ENCODE results near the gene IARS1.
A peak's percentile ranks its signal among the peaks of the same experiment; 100 is the strongest.

IARS1 gene

DNA sequence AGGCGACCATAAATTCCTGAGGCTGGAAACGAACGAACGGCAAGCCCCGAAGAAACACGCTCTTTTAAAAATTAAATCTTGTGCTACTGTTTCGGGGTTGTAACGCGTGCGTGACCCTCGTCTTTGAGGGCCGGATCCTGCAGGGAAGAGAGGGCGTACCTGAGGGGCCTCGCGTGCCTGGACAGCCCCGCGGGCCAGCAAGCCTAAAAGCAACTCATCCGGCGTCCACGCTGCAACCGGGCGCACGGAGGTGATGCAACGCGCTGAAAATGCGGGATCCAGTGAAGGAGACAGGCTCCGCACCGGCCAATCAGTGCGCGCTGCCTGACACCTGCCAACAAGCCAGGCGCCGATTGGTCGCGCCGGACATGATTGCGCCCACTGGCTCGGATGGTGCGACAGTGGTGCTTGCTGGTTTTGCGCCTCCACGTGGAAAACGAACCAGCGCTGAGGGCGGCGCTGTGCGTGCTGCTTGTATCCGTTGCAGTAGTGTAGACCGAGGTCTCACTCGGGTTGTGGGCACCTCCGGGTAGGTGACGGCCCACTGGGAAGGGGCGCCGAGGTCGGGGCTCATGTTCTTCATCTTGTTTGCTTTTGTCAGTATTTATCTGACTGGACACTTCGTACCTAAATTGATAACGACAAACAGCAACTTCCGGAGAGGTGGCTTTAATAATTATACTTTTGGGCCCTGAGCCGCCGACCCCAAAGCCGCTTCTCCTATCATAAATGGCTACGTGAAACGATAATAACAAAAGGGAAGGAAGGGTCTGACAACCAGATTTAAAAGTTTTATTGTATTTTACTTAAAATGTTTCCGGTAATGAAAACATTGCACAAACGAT is at the start of gene IARS1:
IARS1 (minus strand) TSS at position 246 of the 845 bp plus-strand sequence. CDS start 4,278 bp downstream, outside the sequence.
- DNase-seq: peak; percentile 76

DNA sequence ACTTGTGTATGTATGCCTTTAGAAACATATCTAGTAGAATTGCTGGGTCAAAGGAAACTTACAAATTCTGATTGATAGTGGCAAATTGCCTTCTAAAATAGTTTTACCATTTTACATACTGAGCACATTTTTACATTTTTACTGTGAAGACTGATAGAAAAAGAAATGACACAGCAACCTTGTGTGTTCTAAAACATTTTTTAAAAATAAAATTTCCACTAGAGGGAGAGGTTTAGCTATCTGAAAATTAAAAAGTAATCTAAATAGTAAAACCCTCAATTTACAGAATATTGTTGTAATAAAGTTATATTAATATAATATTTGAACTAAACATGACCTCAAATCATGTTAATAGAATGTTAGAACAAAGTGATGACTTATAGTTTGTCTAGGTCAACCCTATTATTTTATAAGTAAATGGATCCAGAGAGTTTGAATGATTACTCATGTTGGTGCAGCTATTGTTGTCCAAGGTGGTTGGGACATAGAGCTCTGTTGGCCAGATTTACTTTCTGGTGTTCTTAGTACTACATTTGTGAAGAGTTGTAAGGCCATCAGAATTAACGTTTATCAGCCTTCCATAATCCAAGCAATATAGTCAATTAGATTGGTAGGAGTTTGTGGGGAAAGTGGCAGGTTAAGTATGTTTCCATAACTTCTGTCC is 49.5 kb upstream of the IARS1 start:
- DNase-seq: no peak

- DNase-seq: no peak
Observed at GRCh38 chr9:92341578-92341977, 48.1 kb upstream of the IARS1 start.

- DNase-seq: no peak
Observed at GRCh38 chr9:92333282-92333634, 39.8 kb upstream of the IARS1 start.

DNA sequence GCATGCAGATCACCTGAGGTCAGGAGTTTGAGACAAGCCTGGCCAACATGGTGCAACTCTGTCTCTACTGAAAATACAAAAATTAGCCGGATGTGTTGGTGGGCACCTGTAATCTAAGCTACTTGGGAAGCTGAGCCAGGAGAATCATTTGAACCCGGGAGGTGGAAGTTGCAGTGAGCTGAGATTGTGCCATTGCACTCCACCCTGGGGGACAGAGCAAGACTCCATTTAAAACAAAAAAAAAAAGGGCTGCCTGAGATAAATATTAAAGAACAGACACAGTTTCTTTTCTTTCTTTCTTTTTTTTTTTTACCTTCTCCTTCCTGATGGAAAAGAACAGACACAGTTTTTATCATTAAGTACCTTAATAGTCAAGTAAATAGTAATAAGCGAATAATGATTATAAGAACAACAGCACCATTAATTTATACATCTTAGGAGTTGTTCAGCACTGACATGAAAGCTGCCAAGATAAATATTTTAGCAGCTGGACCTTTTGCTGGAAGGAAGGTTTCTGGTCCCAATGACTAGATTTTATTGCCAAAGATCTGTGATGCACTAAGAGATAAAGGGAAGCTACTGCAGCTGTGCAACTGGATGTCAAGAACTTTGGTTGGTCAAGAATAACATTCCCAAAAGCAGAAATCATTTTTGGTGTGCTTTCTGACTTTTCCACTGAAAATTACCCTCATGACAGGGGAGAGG is 39.2 kb upstream of the IARS1 start:
- no peak for DNase-seq

GRCh38 chr9:92328225-92328624 is 34.7 kb upstream of the IARS1 start:
- DNase-seq: no peak

- DNase-seq: no peak
Observed at GRCh38 chr9:92327283-92327850, 33.9 kb upstream of the IARS1 start.

DNA sequence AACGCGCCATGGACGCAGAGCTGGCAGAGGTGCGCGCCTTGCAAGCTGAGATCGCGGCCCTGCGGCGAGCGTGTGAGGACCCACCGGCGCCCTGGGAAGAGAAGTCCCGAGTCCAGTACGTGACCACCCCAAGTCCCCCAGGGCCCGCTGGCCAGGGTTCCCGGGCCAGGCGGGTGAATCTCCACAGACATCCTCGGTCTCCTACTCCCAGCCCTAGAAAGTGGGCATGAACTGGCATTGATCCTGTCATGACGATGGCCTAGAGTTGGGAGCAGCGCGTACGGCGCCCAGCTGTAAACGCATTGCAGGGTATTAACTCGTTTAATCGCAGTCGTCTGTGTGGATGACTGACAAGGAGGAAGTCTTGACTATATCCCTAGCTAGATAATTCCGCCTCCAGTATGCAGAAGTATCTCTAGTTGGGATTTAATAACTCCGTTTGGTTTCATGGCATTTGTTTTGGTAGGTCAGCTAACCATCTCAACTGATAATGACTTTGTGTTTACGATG is 32.5 kb upstream of the IARS1 start:
- DNase-seq: no peak

DNA sequence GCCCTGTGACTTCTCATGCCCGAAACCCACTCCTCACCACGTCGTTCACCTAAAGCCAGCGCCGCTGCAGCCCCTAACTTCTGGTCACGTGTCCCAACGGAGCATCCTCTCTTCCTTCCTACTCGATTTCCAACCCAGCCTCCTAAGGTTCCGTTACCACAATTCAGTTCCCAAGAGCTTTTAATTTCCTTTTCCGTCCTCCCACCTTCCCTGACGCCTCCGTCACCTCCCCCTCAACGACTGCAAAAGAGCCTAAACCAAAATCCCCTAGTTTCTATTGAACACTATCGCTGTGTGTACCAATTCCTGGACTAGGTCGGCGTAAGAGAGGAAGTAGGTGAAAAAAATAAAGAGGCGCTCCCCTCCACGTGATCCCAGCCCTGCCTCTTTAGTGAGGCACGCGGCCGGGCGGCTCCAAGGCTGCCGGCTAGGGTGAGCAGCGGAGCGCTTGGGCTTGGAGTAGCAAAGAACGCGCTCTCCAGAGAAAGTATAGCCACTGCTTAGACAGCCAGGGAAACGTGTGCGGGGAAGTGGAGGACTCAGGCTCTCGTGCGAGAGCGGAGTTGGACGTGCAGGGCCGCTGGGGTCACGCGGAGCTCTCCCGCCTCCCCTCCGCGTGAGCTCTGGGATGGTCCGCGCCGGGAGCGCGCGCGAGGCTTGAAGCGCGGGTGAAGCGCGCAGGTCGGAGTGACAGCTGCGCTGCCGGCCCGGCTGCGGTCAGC is 31.9 kb upstream of the IARS1 start, which contains the start of the genes CENPP and NOL8:
CENPP (plus strand) TSS at position 685 of the 722 bp plus-strand sequence.
NOL8 (minus strand) TSS at position 82 of the 722 bp plus-strand sequence. CDS start 1,189 bp downstream, outside the sequence.
- peak; percentile 70 for DNase-seq

DNA sequence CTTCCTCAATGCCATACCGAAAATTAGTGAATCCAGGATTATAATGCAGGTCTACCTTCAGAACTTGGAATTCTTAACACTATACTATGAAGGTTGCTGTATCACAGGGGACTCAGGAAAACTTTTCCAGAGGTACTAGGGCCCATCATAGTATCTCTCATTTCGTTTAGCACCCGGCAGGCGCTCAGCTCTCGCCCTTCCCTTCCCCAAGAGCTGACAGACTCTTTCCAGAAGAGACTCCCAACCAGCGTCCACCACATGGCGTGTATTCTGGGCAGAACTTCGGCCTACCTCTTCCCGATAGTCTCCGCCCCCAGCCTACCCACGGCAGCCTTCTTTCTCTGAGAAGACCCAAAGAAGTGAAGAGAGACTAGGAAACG is 31.4 kb upstream of the IARS1 start:
- DNase-seq: no peak

DNA sequence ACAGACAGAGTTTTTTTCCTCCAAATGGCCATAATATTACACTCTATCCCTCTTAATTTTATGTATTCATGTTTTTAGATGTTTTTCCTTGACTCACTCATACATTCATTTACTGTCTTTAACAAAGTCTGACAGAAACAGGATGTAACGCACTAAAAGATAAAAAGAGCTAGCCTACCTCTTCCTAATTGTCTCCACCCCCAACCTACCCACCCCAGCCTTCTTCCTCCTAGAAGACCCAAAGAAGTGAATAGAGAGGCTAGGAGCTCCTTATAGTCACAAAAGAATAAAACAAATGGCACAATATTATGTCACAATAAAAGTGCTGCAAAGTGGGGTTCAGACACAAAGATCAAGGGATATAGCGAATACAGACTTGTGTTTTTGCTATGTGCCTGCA is 30.9 kb upstream of the IARS1 start:
- DNase-seq: no peak

- DNase-seq: no peak
Observed at GRCh38 chr9:92315456-92315855, 22.0 kb upstream of the IARS1 start.

GRCh38 chr9:92313624-92314012 is 20.1 kb upstream of the IARS1 start:
- no peak for DNase-seq

DNA sequence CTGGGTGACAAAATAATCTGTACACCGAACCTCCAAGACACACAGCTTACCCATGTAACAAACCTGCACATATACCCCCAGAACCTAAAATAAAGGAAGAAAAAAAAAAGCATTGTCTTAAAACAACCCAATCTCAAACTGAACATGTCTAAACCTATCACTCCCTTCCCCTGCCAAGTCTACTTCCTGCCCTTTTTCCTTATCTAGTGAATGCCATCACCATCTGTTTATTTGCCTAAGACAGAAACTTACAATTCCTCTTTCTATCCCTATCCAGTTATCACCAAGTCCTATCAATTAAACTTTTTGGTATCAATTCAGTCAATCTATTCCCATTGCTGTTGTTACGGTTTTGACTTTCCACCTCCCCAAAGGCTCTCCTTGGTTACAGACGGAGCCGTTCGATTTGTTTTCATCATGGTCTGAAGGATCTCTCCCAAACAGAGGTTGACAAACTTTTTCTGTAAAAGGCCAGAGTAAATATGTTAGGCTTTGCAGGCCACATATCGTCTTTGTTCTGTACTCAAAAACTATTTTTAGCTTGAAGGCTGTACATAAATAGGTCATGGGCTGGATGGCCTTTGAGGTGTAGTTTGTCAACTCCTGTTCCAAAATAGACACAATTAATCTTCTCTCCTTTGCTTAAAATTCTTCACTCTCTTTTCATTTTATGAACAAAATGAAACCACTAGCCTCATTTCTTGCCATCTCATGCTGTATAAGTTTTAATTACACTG is 19.6 kb upstream of the IARS1 start:
- no peak for DNase-seq

DNA sequence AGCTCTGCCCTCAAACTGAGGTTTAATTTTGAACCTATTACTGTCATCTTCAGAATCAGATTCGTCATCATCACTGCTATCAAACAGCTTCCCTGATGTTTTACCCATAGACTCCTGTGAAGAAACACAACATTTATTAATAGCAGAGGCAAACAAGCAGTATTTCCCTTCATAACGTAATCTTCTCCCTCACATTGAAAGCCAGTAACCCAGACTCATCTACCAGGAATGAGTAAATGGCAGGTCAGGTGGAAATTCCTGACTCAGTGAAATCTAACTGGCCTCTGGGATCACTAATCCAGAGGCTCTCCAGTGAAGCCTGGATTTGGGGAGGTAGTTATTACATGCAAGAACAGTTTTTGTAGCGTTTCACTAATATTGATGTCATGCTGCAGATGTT is 17.1 kb upstream of the IARS1 start:
- no peak for DNase-seq

DNA sequence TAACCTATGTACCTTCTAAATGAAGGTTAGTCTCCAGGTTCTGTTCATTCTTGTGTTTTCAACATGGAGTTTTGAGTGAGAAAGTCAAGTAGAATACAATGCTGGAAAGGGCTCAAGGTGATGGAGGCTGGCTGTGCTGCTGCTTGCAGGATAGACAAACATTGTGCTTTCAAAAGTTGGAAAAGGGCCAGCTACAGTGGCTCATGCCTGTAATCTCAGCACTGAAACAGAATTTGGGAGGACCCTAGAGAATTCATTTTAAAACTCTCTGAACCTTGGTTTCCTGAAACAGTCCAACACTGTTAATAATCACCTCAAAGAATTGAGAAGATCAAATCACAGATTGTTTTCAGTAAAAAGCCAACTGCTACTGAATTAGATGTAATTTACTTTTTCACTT is 15.4 kb upstream of the IARS1 start:
- no peak for DNase-seq

DNA sequence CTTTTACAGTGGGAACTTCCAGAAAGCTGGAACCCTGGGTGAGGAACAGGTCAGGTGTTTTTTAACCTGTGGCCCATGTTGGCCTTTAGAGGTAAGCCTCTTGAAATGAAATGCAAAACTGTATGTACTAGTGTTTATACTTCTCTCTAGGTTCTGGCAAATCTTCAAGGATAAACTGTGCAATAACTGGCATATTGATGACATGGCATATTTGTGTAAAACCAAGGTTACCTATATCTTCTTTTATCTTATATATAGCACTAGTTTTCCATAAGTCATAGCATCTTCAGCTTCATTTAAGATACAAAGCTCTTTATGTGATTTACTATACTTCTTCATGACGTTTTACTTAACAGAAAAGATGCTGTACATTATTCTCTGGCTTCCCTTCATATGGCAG is 7.4 kb upstream of the IARS1 start:
- no peak for DNase-seq

DNA sequence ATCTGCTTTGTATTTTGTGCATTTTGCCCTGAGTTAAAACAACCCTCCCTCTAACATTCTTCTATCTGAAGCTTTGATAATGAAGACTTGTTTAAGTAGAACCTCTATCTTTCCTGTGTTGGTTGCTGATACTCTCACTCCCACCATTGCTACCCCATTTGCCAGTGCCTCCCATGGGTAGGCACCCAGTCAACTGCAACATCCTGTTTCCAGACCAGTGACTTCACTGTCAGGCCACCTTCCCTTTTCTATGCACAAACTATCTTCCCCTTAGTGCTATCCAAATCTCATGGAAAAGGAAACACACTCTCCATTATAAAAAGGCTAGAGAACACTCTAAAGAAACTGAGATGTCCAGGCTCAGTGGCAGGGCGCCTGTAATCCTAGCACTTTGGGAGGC is 5.6 kb upstream of the IARS1 start:
- no peak for DNase-seq

- DNase-seq: no peak
Observed at GRCh38 chr9:92298036-92298435, 4.5 kb upstream of the IARS1 start.

DNA sequence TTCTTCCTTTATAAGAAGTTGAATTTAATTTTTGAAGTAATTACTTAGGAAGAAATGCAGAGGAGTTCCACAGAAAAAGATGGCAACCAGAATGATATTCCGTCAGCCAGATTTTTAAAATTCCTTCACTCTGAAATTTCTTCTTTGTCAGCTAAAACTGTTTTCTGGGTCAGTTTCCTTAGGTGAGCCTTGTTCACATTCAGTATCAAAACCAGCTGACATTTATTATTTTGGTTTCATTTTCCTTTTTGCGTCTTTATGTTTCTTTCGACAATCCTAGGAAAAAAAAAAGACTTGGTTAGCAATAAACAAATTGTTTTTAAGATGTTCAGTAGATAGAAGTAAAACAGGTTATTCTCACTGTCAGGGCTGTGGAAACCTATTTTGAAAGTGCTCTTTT is 4.1 kb upstream of the IARS1 start:
- no peak for DNase-seq

- DNase-seq: no peak
Observed at GRCh38 chr9:92295827-92296258, 2.3 kb upstream of the IARS1 start.

Data from DMS79 treated with DMSO at 0.1 percent for 48 hours (cell line).